GM10248 (cell line): Measurements from ENCODE around the gene HEY2.

Source experiments
- CTCF ChIA-PET: fragments of 300-600 bp; sonication (Branson Sonifier 250); formaldehyde crosslinking; extraction: SDS; loops from one replicate; lab custom pipeline; 2021; ENCODE audit warnings: antibody characterized with exemption; lab: Yijun Ruan, JAX
- POLR2A ChIA-PET: fragments of 350-650 bp; sonication (Branson Sonifier 250); formaldehyde crosslinking; extraction: SDS; loops from one replicate; lab custom pipeline; 2020; ENCODE audit warnings: antibody characterized with exemption; lab: Yijun Ruan, JAX
- DNase-seq: peaks from one replicate; pipeline ENCODE4 v3.0.0; 2012; ENCODE audit errors: extremely low spot score
- CTCF ChIP-seq: IDR thresholded peaks from 2 replicates; pipeline ENCODE4 v1.5.1; 2012; ENCODE audit warnings: mild to moderate bottlenecking, low read depth; ENCODE audit errors: extremely low read depth, missing control alignments, control extremely low read depth

The HEY2 gene

GRCh38 chr6:125714441-125715090 lies 34.9 kb upstream of the HEY2 start:
- ChIA-PET POLR2A (no interaction called here), CTCF (interaction anchor here (0.6 to 1.9 kb wide), 5 partner anchors 11 to 402 kb away, joined by 3 to 6 read pairs (median 3); no protein-coding TSS in a partner anchor)
- TF ChIP-seq CTCF: no peak
- no peak for DNase-seq

GRCh38 chr6:125717120-125717731 lies 32.2 kb upstream of the HEY2 start:
- TF ChIP-seq CTCF: no peak
- CTCF ChIA-PET: interaction anchor here (1.1 to 1.9 kb wide), 2 partner anchors 13 to 407 kb away, joined by 3 to 4 read pairs; no protein-coding TSS in a partner anchor
- POLR2A ChIA-PET: no interaction called here
- peak; percentile 45 for DNase-seq

DNA sequence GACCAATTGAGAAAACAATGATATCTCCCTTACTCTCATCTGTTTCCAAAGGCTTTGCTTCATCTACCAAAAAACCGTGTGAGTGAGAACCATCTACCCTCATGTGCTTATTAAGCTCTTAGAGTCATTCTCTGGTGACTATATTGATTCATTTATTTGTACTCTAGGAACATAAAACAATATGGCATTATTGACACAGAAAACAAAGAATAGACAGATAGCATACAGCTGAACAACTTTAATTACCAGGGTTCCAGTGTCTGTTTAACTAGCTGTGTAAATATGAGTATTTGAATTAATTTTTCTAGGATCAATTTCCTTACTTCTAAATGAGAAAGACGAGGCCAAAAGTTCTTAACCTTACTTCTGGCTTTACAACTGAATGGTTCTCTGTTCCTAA lies 31.3 kb upstream of the HEY2 start:
- no peak for TF ChIP-seq CTCF
- ChIA-PET CTCF (interaction anchor here (1.3 to 1.5 kb wide), 2 partner anchors 14 to 35 kb away, joined by 3 to 6 read pairs; no protein-coding TSS in a partner anchor), POLR2A (interaction anchor here (0.7 kb wide), 1 partner anchor 36 kb away, joined by 4 read pairs; no protein-coding TSS in a partner anchor)
- no peak for DNase-seq

DNA sequence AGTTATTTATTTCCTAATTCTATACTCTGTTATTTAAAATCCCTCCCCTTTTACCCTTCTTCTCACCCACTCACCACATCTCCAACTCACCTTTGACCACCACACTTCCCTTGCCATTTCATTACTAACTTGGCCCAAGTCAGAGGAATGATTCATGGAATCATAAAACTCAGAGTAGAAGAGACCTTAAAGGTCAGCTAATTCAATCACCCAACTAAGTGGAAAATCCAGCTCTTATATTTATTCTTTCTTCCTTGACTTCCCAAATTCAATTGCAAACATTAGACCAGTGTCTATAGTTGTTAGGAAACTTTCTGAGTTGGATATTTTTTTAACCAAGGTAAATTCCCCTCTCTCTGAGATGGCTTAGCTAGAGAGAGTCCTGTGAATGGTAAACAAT lies 26.5 kb upstream of the HEY2 start:
- DNase-seq: no peak
- ChIA-PET POLR2A (no interaction called here), CTCF (interaction anchor here (1.4 kb wide), 1 partner anchor 10 kb away, joined by 3 read pairs; no protein-coding TSS in a partner anchor)
- TF ChIP-seq CTCF: no peak

GRCh38 chr6:125727216-125727615 lies 22.2 kb upstream of the HEY2 start:
- no peak for DNase-seq
- ChIA-PET POLR2A (no interaction called here), CTCF (no interaction called here)
- TF ChIP-seq CTCF: no peak

DNA sequence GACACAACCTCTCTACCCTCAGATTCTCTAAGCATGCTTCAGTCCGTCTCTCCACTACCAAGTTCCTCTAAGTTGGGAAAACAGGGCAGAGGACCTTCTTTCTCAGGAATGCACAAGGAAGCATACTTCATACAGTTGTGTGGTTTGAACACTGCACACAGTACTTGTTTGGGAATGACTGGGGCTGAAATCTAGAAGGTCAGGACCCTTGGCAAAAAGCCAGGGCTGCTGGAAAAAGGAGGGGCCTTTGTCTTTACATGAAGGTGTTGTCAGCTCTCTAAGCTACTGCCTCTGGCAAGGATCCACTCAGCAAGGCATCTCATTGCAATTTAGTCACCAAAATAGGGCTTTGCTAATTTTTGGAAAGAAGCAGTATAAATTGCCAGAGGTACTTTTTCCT lies 20.7 kb upstream of the HEY2 start:
- CTCF ChIA-PET: no interaction called here

More for the DNA sequence above, 20.7 kb upstream of the HEY2 start:
- POLR2A ChIA-PET: no interaction called here
- no peak for TF ChIP-seq CTCF
- no peak for DNase-seq
